ENCODE measurements around the gene ABI3BP.

- TF ChIP-seq CTCF (IDR thresholded peaks at IDR 0.05) (no peak), POLR2A (IDR thresholded peaks at IDR 0.05) (no peak)
Measured at GRCh38 chr3:100902572-100902971, 90.6 kb downstream of the ABI3BP start.
